Measurements from ENCODE around the gene SPATA2L. TPM values are rescaled to one million over a fixed set of nuclear protein-coding genes. Genes with fewer than 3 reads are reported as not detected.

Gene SPATA2L
- total and polyA plus RNA-seq, 9 donors = 1.5 to 4.1 (median 2.6) TPM

DNA sequence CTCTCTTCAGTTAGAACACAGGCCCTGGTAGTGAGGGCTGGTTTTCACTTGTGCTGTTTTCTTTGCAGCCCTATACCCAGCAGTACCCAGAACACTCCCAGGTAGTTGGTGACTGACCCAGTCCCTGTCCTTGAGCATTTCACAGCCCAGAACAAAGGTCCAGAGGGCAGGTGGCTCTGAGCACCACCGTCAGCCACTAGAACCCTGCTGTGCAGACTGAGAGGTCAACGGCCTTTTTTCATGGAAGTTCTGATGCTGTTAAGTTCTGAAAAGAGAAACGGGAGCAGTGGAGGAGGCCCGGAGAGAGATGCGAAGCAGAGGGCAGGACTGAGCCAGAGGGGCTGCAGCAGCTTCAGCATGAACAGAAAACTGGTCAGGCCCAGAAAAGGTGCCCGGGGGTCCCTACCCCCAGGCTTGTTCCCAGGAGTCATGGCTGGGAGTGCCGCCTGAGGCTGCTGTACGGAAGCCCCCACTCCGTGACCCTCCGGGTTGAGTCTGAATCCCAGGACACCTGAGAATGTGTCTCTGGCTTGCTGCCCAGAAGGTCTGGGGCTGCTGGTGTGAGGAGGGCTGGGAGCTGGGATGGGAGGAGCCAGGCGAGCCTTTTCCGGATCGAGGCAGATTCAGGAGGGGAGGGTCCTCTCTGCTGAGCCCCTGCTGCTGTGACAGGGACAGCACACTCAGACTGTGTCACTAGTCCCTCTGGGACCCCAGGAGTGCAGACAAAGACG is 28.5 kb upstream of the SPATA2L start:
- H3K4me3 ChIP-seq (ENCODE audit: low read length) = no peak overlapping the region
- peak; percentile 48 for DNase-seq
- H3K27me3 ChIP-seq (ENCODE audit: control insufficient read depth, insufficient read depth, low read length) = no peaks in the 10 kb centered on the region
- peaks cover 8% of the 10 kb centered on the region for H3K4me1 ChIP-seq (ENCODE audit: control insufficient read depth, insufficient read depth, low read length)
- no peak overlapping the region for H3K27ac ChIP-seq (ENCODE audit: low read length)
- 21% methylated on average over 14 of the region's 14 CpGs for WGBS (ENCODE audit: insufficient coverage)
- H3K36me3 ChIP-seq (ENCODE audit: control insufficient read depth, insufficient read depth, low read length) = peaks cover 87% of the 10 kb centered on the region
- no peaks in the 10 kb centered on the region for H3K9me3 ChIP-seq (replicated peaks; ENCODE audit: control insufficient read depth, low read depth, low read length)

DNA sequence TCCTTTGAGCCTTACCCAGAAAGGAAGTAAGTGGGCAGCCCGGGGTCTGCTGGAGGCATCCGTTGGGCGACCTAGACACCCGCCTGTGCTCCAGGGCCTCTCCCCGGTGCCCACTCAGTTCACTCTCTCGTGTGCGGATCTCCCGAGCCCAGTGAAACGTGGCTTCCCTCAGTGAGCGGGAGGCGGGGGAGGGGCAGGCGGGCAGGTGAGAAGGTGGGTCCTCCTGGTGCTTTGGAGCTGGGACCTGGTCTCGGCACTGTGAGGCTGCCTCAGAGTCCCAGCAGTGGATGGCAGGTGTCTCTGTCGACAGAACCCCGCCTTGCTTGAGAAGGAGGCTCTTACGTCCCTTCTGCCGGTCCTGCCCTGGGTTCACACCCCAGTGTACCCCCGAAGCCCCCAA is 27.8 kb upstream of the SPATA2L start:
- Histone ChIP-seq H3K4me3 (ENCODE audit: low read length) (no peak overlapping the region), H3K27ac (ENCODE audit: low read length) (no peak overlapping the region), H3K27me3 (ENCODE audit: control insufficient read depth, insufficient read depth, low read length) (no peaks in the 10 kb centered on the region), H3K4me1 (ENCODE audit: control insufficient read depth, insufficient read depth, low read length) (peaks cover 8% of the 10 kb centered on the region), H3K9me3 (replicated peaks; ENCODE audit: control insufficient read depth, low read depth, low read length) (no peaks in the 10 kb centered on the region), H3K36me3 (ENCODE audit: control insufficient read depth, insufficient read depth, low read length) (peaks cover 87% of the 10 kb centered on the region)
- WGBS (ENCODE audit: insufficient coverage) = 89% methylated on average over 12 of the region's 18 CpGs
- DNase-seq = no peak

DNA sequence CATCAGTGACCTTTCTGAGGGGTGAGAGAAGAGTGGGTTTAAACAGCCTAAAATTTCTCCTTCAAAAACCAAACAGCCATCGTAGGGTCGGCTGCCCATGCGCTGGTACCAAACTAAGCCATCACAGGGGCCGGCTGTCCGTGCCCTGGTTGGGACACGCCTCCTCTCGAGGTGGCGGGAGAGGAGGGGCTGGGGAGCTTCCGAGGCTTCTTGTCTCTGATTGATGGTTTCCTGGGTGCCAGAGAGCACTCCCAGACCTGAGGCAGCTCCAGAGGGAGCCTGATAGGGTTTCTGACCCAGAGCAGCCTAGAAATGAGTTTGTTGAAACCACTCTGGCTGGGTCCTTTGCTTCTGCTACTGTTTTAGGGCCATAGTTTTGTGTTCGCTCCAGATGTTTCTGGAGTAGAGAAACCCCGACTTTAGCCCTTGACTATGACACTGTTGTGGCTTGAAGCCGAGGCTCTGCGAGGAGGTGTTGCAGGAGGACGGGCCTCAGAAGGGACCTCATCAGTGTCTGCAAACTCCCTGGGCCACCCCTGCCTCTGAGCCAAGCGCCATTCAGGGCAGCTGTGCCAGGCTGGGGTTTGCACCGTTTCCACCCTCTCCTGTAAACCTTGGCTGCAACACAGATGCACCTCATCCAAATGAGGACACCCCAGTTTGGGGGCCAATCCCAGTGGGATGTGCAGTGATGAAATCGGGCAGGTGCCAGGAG is 26.1 kb upstream of the SPATA2L start:
- Histone ChIP-seq H3K36me3 (ENCODE audit: control insufficient read depth, insufficient read depth, low read length) (peaks cover 87% of the 10 kb centered on the region), H3K4me1 (ENCODE audit: control insufficient read depth, insufficient read depth, low read length) (peaks cover 23% of the 10 kb centered on the region)
- 80% methylated on average over 14 of the region's 17 CpGs for WGBS (ENCODE audit: insufficient coverage)

DNA sequence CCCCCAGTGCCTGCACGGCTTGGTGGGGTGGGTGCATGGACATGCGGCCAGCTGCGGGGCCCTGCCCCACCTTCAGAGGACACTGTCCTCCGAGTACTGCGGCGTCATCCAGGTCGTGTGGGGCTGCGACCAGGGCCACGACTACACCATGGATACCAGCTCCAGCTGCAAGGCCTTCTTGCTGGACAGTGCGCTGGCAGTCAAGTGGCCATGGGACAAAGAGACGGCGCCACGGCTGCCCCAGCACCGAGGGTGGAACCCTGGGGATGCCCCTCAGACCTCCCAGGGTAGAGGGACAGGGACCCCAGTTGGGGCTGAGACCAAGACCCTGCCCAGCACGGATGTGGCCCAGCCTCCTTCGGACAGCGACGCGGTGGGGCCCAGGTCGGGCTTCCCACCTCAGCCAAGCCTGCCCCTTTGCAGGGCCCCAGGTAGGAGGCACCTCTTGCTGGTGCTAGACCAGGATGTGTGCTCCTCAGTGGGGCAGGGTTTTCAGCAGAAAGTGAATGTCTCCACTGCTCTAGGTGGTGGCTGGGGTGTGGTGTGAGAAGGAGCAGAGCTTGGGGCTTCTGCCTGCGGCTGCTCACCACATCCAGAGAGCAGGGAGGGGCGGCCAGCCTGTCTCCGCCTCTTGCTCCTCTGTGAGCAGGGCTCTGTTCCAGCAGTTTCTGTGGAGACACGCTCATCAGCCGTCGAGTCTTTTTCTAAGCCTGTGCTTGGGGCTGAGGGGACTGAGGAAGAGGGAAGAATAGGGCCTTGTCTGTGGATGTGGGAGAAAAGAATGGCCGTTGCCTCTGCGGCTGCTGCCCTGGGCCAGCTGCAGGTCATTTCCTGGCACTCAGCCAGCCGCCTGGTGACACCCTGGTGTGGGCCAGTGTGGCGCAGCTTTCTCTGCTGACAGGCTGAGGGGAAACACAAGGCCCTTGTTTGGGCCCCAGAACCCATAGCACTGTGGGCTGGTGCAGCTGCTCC is 22.1 kb upstream of the SPATA2L start:
- DNase-seq = peak; percentile 74
- H3K36me3 ChIP-seq (ENCODE audit: control insufficient read depth, insufficient read depth, low read length) = peaks cover 52% of the 10 kb centered on the region
- WGBS (ENCODE audit: insufficient coverage) = 75% methylated on average over 28 of the region's 30 CpGs

More for the DNA sequence above, 26.1 kb upstream of the SPATA2L start:
- Histone ChIP-seq H3K27me3 (ENCODE audit: control insufficient read depth, insufficient read depth, low read length) (no peaks in the 10 kb centered on the region), H3K9me3 (replicated peaks; ENCODE audit: control insufficient read depth, low read depth, low read length) (no peaks in the 10 kb centered on the region), H3K27ac (ENCODE audit: low read length) (no peak overlapping the region), H3K4me3 (ENCODE audit: low read length) (no peak overlapping the region)
- DNase-seq = no peak

DNA sequence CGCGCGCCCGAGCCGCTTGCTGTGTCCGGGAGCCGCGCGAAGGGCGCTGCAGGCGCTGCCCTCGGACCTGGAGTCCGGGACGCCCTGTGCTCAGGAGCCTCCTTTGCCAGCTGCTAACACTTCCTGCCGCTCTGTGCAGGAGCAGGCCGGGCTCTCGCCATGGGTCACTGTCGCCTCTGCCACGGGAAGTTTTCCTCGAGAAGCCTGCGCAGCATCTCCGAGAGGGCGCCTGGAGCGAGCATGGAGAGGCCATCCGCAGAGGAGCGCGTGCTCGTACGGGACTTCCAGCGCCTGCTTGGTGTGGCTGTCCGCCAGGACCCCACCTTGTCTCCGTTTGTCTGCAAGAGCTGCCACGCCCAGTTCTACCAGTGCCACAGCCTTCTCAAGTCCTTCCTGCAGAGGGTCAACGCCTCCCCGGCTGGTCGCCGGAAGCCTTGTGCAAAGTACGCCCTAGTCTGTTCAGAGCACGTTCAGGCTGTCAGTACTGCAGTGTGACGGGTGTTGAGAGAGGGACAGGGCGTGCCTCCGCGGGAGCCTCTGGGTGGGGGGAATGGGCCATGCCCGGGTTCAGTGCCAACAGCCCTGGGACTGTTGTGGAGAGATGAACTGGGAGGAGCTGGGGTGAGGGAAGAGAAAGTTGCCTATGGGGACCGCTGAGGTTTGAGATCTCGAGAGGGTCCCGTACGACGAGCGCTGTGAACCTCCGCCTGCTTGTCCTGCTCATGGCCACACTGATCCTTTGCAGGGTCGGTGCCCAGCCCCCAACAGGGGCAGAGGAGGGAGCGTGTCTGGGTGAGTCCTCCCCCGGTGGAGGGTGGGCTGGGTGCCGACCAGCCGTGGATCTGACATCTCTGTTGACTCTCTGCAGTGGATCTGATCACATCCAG is 21.1 kb upstream of the SPATA2L start:
- no peak for DNase-seq
- Histone ChIP-seq H3K36me3 (ENCODE audit: control insufficient read depth, insufficient read depth, low read length) (peaks cover 46% of the 10 kb centered on the region), H3K4me1 (ENCODE audit: control insufficient read depth, insufficient read depth, low read length) (peaks cover 28% of the 10 kb centered on the region), H3K27ac (ENCODE audit: low read length) (peak overlapping the region; percentile 29), H3K27me3 (ENCODE audit: control insufficient read depth, insufficient read depth, low read length) (no peaks in the 10 kb centered on the region), H3K9me3 (replicated peaks; ENCODE audit: control insufficient read depth, low read depth, low read length) (no peaks in the 10 kb centered on the region), H3K4me3 (ENCODE audit: low read length) (peak overlapping the region; percentile 79)
- WGBS (ENCODE audit: insufficient coverage) = 38% methylated on average over 54 of the region's 56 CpGs

More for the DNA sequence above, 22.1 kb upstream of the SPATA2L start:
- H3K27ac ChIP-seq (ENCODE audit: low read length) = peak overlapping the region; percentile 20
- peaks cover 28% of the 10 kb centered on the region for H3K4me1 ChIP-seq (ENCODE audit: control insufficient read depth, insufficient read depth, low read length)
- no peaks in the 10 kb centered on the region for H3K27me3 ChIP-seq (ENCODE audit: control insufficient read depth, insufficient read depth, low read length)
- H3K9me3 ChIP-seq (replicated peaks; ENCODE audit: control insufficient read depth, low read depth, low read length) = no peaks in the 10 kb centered on the region
- peak overlapping the region; percentile 79 for H3K4me3 ChIP-seq (ENCODE audit: low read length)

DNA sequence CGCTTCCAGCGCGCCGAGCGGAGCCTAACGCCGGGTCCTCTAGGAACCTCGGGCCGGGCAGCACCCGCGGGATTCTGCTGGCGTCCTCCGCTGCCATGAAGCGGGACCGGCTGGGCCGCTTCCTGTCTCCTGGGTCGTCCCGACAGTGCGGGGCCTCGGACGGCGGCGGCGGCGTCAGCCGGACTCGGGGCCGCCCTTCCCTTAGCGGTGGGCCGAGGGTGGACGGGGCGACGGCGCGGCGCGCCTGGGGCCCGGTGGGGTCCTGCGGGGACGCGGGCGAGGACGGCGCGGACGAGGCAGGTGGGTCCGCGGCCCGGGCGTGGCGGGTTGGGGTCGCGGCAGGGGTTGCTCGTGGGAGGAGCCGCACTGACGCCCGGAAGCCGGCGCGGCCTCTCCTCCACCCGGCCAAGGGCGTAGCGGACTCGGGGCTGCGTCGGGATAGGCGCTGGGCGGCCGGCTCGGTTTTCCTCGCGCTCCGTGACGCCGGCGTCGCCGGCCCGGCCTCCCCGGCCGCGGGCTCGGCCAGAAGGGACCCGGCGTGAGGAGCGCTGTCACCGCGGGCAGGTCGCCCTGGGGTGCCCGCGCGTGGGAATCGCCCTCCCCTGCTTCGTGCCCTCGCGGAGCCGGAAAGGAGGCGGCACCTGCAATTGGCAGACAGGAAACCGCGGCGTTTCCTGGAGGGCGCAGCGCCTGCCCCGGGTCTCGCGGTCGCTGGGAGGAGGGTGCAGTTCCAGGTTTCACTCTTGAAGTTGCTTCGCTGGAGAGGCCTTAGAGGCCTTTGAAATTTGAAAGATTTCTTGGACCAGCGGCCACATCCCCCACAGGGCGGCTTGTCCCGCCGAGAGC is 20.3 kb upstream of the SPATA2L start:
- Histone ChIP-seq H3K4me3 (ENCODE audit: low read length) (peak overlapping the region; percentile 79), H3K27me3 (ENCODE audit: control insufficient read depth, insufficient read depth, low read length) (no peaks in the 10 kb centered on the region), H3K9me3 (replicated peaks; ENCODE audit: control insufficient read depth, low read depth, low read length) (no peaks in the 10 kb centered on the region), H3K4me1 (ENCODE audit: control insufficient read depth, insufficient read depth, low read length) (peaks cover 28% of the 10 kb centered on the region), H3K27ac (ENCODE audit: low read length) (peak overlapping the region; percentile 35), H3K36me3 (ENCODE audit: control insufficient read depth, insufficient read depth, low read length) (peaks cover 38% of the 10 kb centered on the region)
- DNase-seq = peak; percentile 45
- under 1% methylated on average over 112 of the region's 112 CpGs for WGBS (ENCODE audit: insufficient coverage)

DNA sequence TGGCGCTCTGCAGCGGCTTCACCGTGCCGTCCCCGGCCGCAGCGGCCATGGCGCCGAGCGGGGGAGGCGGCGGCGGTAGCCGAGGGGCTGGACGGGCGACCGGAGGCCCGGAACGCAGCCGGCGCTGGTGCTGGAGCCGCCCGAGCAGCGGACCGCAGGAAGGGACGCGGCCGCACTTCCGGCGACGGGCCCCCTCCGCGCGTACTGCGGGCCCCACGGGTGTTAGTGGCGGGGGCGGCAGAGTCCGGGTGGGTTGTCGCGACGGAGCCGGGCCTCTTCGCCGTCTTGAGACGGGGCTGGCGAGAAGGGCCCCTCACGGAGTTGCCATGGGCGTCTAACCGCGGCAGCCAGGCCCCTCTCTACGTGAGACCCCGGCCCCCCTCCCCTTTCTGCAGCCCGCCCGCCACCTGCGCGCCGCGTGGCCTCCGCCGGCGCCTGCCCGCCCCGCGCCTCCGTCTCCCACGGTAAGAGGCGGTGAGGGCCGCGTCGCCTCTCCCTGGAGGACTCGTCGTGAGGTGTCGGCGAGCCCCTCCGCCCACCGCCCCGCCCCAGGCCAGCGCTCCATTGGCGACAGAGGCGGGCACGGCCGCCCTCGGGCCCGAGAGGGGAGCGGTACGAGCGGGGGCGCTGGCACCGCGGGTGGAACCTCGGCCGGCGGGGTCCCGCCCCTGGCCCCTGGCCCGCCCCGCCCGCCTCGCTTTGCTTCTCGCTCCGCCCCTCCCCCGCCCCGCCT is 19.5 kb upstream of the SPATA2L start, which contains the start of the genes VPS9D1 and ZNF276:
TSS of gene VPS9D1 (minus strand) at position 86 of the 733 bp plus-strand sequence. CDS start at position 49, 37 bp downstream.
TSS of gene ZNF276 (plus strand) at position 725 of the 733 bp plus-strand sequence. CDS start 104 bp downstream, outside the sequence.
- H3K27me3 ChIP-seq (ENCODE audit: control insufficient read depth, insufficient read depth, low read length) = no peaks in the 10 kb centered on the region
- peak within 1 kb of the TSS; percentile 79 for H3K4me3 ChIP-seq (ENCODE audit: low read length)
- peak; percentile 91 for DNase-seq
- WGBS (ENCODE audit: insufficient coverage) = under 1% methylated on average over 98 of the region's 103 CpGs
- no peaks in the 10 kb centered on the region for H3K9me3 ChIP-seq (replicated peaks; ENCODE audit: control insufficient read depth, low read depth, low read length)
- H3K4me1 ChIP-seq (ENCODE audit: control insufficient read depth, insufficient read depth, low read length) = peaks cover 28% of the 10 kb centered on the region
- peaks cover 33% of the 10 kb centered on the region for H3K36me3 ChIP-seq (ENCODE audit: control insufficient read depth, insufficient read depth, low read length)
- H3K27ac ChIP-seq (ENCODE audit: low read length) = peak within 1 kb of the TSS; percentile 92

DNA sequence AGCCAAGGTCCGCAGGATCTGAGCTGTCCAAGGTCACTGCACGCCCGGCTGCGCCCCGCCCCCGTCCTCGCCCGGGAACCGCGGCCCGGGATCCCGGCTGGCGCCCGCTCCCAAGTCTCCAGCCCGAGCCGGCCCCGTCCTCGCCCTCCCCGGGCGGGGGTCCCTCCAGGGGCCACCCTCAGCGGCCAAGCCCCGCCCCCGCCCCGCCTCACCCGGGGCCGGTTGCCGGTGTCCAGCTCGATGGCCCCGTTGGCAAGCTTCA is 19.0 kb upstream of the SPATA2L start:
- WGBS (ENCODE audit: insufficient coverage) = under 1% methylated on average over 29 of the region's 29 CpGs
- H3K4me1 ChIP-seq (ENCODE audit: control insufficient read depth, insufficient read depth, low read length) = peaks cover 28% of the 10 kb centered on the region
- H3K36me3 ChIP-seq (ENCODE audit: control insufficient read depth, insufficient read depth, low read length) = peaks cover 31% of the 10 kb centered on the region
- no peaks in the 10 kb centered on the region for H3K27me3 ChIP-seq (ENCODE audit: control insufficient read depth, insufficient read depth, low read length)
- peak overlapping the region; percentile 20 for H3K27ac ChIP-seq (ENCODE audit: low read length)
- no peak for DNase-seq
- H3K9me3 ChIP-seq (replicated peaks; ENCODE audit: control insufficient read depth, low read depth, low read length) = no peaks in the 10 kb centered on the region
- peak overlapping the region; percentile 79 for H3K4me3 ChIP-seq (ENCODE audit: low read length)
